HG03066 (cell line): Measurements from ENCODE around the gene RGMA.

ENCODE experiments used
- ATAC-seq: cut with Tn5 transposase; IDR thresholded peaks from one replicate; pipeline ENCODE4 v1.9.1; 2021; ENCODE audit warnings: low read depth; ENCODE audit not compliant: unreplicated experiment

RGMA gene

DNA sequence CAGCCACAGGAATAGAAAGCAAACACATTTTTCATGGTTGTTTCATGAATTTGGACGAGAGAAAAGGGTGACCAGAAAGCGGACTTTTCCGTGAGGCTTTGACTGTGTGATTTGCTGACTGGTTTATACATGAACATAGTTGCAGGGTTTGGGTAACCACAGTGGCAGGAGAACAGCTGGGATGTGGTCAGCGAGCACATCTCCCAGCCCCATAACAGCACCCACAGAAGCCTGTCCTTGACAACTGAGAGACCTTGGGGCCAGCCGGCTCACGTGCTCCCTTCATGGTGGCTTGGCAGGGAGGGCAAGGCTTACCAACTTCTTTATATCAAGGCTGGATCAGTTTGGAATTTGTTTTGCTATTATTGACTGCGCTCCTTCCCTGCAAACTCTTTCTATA lies 13.2 kb upstream of the RGMA start:
- no peak for ATAC-seq

DNA sequence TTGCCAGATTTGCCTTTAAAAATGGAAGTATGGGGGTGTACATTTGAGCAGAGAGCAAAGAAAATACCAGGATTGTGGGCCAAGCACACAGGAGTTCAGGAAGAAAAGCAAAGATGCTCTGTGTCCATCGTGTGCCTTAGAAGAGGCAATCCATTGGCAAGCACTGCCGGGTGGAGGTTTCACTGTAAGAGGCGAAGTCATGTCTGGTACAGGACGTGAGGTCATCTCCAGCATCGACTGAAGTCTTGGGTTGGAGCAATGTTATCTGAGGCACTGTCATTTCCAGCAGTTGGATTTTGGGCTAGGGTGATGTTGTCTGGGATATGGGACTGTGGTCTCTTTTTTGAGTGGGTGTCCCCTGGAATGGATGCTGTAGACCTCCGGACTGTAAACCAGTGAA lies 4.8 kb upstream of the RGMA start:
- no peak for ATAC-seq

DNA sequence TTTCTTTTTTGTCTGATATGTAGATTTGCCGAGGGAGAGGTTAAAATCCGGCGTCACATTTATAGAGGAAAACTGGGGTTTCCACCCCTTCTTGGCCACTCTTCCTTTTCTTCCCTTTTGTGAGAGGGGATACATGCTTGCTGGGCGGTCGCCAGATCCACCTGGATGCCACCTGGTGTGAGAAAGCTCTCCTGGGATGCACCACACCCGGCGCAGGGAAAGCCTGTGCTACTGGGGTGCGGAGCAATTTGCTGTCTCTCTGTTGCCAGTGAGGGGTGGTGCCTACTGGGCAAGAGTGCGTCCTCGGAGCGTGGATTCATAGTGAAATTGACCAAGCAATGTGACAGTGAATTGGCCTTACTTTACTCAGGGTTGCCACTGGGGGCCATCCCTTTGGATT lies 2.5 kb upstream of the RGMA start:
- no peak for ATAC-seq

DNA sequence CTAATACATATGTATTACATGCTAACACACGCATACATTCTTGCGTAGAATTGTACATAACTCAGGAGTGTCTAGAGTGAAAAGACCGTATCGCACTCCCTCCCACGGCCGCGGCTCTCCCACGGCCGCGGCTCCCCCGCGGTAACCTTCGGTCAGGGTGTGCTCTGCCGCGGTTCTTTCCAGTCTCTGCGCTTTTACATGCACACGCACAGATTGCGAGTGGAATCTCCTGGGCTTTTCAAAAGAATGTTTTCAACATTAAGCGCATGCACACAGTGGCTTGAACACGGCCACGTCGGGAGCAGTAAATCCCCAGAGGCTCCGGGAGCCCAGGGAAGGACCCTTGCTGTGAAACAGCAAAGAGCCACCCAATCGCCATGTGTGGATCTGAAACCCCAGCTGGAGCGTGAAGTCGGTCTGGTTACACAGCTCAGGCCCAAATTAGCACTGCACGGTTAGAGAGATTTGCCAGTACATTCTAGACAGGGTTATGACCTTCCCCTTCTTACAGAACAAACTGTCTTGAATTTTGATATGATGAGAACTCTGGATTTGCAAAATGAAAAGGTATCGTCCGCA lies 805 bp upstream of the RGMA start:
- no peak for ATAC-seq

DNA sequence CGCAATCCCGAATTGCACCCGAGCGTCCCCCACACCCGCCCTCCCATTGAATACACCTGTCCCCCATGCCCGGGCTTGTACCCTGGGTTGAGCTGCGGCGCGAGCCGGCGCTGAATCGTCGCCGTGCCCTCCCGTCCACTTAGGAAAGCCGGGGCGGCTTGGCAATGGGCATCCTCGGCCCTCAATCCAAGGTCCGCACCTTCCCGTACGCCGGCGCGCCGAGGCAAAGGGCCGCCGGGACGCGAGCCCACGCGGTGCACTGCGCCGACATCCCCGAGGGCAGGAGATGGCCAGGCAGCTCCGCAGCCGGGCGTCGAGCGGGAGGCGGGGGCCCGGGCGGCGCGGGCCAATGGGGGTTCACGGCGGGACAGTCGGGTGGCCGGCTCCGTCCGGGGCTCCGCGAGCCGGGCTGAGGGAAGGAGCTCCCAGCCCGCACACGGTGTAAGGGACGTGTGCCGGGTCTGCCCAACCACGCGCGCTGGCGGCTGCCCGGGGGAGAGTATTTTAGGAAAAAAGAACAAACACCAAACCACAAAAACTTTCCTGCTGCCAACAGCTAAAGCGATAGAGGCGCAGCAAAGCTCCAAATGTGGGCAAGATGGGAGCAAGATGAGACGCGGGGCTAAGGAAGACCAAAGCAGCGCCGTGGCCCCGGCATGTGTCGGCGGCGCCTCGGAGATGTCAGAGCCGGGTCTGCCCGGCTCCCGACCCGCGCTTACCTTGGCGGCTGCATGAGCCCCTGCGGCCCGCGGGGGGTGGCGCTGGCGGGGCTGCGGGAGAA lies 621 bp downstream of the RGMA start:
- ATAC-seq: peak; percentile 14

DNA sequence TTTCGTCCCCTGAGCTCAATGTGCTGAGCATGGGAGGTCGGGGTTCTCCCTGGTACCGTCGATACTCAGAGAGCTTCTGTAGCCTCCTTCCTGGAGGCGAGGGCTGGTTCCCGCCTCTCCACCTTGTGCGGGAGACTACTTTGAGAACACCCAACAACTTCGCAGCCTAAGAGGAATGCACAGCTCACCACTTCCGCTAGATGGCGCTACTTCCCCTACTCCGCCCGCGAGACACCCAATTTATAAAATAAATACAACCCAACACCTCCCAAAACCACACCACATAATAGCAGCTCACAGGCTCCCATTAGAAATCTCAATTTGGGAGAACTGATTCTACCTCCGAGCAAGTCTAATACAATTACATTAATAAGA lies 1.2 kb downstream of the RGMA start:
- peak; percentile 70 for ATAC-seq

DNA sequence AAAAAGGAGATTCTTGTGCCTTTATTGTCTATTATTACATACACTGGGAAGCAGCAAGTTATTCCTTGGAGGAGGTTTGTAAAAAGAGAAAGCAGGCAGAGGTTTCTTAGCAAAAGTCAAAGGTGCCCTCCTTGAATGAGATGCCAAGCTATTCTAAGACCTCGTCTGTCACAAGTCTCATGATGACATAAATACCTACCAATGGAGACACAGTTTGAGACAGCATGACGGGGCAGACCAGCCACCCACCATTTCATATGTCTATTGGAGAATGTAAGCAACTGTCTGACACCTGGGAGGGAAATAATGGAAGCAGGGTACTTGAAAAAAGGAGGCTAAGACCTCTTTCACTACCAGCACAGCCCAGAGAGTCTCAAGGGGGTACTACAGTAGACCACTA lies 2.2 kb downstream of the RGMA start:
- ATAC-seq: no peak

DNA sequence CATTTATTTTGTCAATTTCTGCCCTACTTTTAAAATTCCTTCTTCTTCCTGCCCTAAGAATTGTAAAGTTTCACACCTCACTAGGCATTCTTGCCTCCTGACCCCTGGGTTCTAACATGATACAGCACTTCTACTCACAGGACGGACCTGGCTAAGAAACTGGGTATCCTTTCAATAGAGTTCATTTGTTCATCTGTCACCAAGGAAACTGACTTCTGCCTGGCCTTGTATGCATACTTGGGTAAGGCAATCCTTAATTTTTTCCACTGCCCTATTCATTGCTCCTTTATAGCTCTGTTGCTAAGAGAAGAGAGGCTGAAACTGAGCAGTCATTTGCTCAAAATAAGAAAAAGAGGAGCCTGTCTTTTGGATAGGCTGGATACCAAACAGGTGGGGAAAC lies 3.3 kb downstream of the RGMA start:
- ATAC-seq: no peak

DNA sequence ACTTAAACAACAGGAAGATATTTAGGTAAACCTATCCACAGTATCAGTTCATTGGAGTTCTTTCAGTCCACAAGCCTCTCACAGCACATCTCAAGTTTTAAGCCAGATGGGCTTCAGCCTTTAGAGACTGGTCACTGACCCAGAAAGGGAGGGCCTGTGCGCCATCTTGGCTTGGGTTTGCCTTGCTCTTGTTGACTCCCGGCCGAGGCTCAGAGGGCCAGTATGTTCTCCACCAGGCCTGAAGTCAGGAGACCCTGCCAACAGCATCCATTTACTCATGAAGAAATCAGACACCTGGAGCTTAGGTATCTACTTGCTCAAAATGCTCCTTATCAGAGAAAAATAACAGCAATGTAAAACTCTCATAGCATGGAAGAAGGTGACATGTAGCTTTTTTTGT lies 6.2 kb downstream of the RGMA start:
- no peak for ATAC-seq

DNA sequence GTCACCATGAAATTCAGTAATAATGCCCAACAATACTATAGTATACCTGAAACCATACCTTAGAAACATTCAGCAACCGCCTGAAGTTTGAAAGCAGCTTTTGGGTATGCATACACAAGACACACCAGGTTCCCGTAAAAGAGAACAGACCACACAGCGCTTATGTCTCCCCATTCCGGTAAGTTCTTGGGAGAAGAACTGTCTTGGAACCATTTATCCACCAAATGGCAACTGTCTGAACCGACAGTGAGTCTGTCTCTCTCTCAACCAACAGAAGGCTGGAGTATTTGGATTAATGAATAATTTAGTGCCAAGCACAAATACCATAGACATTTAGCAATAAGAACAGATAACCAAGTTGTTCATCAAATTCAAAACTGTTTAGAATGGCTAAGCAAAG lies 7.6 kb downstream of the RGMA start:
- no peak for ATAC-seq

DNA sequence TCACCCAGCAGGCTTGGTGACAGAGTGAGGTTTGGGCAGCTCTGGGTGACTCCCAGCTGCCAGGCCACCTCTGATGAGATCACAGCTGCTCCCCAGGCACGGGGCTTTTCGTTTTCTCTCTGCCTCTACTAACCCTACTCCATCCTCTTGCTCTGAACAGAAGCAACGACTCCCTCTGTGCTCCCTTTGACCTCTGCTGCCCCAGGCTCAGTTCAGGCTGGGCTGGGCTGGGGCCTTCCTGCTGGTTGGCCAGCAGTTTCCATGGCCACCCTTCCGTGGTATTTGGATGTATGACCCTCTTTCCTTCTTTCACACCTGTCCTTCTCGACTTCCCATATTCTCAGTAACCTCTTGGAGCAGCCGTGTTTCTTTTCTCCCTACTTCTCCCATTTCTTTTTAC lies 8.6 kb downstream of the RGMA start:
- ATAC-seq: no peak

DNA sequence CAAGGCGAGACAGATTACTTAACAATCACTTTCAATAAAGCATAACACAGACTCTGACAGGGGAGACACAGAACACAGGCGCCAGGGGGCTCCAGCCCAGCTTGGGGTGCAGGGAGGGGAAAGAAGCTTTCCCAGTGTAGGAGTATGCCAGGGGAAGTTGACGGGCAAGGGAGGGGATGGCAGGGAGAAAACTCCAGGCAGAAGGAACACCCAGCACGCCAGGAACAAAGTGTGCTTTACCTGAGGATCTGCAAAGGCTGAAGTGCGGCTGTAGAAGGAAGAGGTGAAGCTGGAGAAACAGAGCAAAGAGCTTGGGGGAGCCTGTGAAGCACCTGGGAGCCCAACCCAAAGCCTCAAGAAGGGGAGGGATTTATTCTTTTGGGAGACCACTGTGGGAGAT lies 12.1 kb downstream of the RGMA start:
- ATAC-seq: no peak

DNA sequence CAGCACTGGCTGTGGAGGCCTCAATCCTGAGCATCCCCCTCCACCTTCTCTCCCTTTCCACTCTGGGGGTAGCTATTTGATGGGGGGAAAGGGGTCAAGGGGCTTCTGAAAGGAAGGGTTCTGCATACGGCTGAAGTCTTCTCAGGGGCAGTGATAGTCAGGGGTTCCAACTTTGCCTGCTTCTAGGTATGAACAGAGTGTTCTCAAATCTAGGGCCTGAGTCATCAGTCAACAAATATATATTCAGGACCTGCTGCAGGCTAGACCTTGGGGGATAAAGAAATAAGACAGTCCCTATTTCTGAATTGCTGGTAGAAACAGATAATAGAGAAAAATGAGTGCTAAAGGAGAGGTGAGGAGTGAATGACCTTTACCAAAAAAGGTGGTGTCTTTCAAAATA lies 12.8 kb downstream of the RGMA start:
- ATAC-seq: no peak

DNA sequence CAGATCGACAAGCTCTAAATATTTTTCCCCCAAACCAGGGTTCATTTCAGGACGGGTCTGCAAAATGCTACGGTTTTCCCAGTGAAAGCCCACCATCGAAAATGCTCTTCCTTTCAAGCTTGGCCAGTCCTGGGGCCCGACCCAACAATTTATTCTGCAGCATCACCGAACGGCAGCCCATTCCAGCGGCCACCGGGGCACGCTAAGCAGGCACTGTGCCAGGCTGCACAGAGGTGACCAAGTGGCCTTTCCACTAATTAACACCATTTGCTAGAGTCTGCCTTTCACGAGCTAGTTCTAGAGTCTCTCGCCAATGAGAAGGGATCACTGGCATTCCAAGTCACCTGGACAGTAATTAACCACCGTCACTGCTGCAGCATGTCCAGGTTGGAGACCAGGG lies 14.4 kb downstream of the RGMA start:
- no peak for ATAC-seq

DNA sequence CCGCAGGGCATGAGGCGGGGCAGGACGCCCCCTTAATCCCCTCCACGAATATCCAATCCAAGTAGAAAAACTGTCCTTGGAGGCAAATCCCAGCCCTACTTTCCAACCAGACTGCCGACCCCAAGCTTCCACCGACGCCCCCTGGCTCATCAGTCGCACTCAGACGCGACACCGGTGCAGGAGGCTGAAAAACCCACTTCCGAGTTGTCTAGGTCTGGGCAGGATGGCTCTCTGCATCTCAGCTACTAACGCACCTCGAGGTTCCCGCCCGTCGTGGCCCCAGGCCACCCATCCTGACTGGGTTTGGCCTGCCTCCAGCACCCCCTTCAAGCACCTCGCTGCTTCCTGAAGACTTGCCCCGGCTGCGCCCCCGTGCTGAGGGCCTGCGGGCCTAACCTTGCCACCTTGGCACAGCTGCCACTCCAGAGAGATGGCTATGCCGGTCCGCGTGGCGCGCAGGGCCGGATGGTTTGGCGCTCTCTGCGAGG lies 15.5 kb downstream of the RGMA start:
- ATAC-seq: no peak

DNA sequence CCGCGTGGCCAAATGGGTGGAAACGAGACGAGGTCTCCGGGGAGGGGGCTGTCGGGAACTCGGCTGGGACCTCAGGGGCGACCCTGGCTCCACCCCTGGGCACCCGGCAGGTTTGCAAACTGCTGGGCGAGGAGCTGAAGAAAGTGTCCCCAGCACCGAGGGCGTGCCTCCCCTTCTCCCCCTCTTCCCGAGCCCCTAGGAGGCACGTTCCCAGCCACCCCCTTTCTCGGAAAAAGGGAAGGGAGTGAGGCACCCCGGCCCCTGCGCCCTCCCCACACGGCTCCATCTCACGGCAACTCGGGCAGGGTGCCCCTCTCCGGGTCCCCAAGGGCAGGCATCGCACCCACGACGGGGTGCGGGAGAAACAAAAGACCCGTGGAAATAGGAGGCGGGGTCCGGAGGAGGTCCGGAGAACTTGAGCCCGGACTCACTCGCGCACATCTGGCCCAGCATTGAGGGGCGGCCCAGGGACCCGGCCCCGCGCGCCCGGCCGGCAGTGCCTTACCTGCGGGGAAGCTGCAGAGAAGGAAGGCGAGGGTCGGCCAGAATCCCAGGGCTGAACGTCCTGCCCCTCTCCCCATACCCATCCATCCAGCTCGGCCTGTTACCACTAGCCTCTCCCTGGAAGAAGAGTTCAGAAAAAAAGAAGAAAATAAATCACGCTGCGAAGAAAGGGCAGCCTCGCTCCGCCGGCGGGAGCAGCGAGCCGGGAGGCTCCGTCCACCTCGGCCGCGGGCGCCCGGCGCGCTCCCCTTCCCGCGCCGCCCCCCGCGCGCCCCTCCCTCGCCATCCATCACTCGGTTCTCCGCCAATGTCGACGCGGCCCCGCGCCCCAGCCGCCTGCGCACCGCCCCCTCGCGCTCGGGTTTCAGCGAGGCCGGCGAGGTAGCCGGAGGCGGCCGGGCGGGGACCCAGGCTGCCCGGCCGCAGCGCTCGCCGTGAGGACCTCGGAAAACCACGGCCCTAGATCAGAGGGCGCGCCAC lies 16.3 kb downstream of the RGMA start:
- no peak for ATAC-seq

DNA sequence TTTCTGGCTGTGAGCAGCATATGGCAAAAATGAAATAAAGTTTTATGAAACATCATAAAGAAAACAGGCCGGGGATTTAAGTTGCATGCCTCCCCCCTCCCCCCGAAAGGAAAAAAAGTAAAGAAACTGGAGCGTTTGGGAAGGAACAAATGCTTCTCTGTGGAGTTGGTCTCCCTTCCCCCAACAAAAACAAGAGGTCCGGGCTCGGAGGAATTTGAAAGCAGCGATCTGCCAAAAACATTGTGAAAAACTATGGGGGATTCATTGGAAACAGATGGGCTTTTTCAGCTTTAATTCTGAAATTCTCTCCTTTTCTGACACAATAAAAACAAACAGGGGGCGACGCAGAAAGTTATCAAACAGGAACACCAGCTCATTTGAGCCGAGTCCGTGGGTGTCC lies 17.0 kb downstream of the RGMA start:
- no peak for ATAC-seq

DNA sequence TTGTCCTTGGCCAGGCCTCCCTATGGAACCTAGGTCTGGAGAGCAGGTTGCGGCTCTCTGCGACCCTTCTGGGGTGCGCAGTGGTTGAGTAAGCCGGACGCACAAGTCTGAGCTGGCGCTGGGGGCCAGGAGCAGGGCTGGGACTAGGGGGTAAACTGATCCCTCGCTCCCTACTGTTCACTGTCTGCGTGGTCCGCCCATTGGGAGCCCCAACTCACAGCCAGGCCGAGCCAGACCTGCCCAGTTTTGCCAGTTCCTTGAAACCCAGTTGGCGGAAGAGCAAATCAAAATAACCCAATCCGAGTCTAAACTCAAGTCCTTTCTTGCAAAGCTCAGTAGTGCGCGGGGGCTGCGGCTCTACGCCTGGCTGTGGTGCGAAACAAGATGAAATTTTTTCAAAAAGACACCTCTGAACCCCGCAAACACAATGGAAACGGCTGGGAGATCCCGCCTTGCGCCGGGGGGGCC lies 17.5 kb downstream of the RGMA start:
- ATAC-seq: no peak

DNA sequence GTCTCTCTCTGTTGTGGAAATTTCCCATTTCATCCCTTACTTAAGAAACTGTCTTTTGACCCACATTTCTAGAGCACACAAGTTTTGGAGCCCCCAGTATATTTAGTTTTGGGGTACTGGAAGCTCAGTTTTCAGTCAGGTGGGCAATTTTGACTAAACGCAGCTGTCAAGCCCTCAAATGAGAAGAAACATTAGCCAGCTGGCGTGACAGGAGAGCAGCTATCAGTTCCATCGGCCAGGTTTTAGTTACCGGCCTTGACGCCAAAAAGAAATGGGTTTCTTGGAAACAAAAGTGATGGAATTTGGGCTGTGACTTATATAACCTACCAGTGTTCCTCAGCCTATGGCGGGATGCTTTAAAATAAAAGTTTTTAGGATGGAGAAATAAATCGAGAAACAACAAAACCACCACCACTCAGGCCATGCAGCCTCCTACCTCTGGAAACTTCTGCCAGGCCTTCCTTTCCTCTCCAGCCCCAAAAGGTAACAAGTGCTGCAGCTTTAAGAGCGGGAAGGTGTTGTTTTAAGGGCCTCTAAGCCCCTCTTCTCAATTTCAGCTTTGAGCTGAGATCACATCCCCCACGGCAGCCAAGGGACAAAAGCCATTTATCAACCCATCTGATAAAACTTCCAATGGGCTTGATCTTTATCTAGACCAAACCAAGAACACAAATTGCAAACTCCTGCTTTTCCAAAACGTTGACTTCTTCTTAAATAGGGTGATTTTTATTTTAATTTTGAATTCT lies 18.3 kb downstream of the RGMA start:
- ATAC-seq: no peak

DNA sequence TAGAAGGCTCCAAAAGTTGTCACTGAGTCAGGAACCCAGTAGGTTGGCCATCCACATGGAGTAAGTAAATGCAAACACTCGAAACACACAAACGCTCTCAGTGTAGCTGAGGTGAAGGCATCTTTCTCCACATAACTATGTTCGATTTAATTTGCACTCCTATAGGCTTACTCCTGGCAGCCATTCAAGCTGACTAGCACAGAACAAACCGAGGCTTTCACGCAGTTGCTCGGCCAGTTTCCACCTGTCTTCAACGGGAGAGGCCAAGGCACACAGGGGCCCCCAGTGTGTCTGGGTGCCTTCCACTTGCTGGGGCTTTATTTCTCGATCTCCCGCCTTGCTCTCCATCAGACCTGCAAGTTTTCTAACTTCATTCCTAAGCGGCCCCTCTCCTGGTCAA lies 18.9 kb downstream of the RGMA start:
- ATAC-seq: no peak
